ENCODE data around the gene GOLGA8K. TPM values are rescaled to one million over a fixed set of nuclear protein-coding genes. Genes with fewer than 3 reads are reported as not detected.
"Not testable (repeated sequence)": the region's sequence is repeated elsewhere in the genome, so short reads cannot be mapped to it uniquely, and the experiment has no call there.

GOLGA8K gene
- total RNA-seq, 1 experiment from 2014 or later, result 0.85 TPM

DNA sequence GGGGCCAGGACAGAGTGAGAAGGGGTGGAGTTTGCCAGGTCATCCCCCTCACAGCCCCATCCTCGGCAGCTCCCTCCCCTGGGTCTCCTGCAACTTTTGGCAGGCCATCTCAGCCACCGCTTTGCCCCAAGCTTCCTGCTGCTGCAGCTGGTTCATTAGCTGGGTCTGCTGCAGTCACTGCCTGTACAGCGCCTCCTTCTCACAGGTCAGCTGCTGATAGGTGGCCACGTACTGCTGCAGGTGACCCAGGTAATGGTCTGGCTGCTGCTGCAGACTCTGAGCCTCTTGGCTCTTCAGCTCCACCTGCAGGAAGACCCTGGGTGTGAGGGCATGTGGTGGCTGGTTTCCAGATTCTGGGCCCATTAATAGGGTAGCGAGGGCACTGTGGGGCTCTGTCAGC, 8.3 kb downstream of the GOLGA8K start:
- H2AFZ ChIP-seq (ENCODE audit: low read length); H3K18ac ChIP-seq (ENCODE audit: insufficient read length, low read depth, low read length); H2BK12ac ChIP-seq (ENCODE audit: insufficient read length, low read depth, low read length); H3K9me3 Mint-ChIP-seq; H4K20me1 ChIP-seq (ENCODE audit: control insufficient read depth, insufficient read depth, insufficient read length); H4K5ac ChIP-seq (ENCODE audit: insufficient read length, low read depth, low read length); H3K27me3 Mint-ChIP-seq (ENCODE audit: low read depth); H3K4ac ChIP-seq (ENCODE audit: low read depth, low read length); H3K23ac ChIP-seq (ENCODE audit: insufficient read length, low read depth, low read length); H4K91ac ChIP-seq (ENCODE audit: insufficient read length, low read depth, low read length); H3K36me3 Mint-ChIP-seq (ENCODE audit: insufficient read depth in 1 of 3, low read depth in 3 of 3); H3K4me1 Mint-ChIP-seq; H2BK20ac ChIP-seq (ENCODE audit: low read depth, low read length, poor library complexity, severe bottlenecking); H3T11ph ChIP-seq (ENCODE audit: low read length); H3K4me2 ChIP-seq (ENCODE audit: insufficient read depth, insufficient read length, low read length); H3K9ac ChIP-seq (ENCODE audit: extremely low read depth, insufficient read length, low read length); H3K27me3 ChIP-seq (ENCODE audit: insufficient read depth, low read length); H3K27ac ChIP-seq (ENCODE audit: insufficient read length, low read depth, low read length); H4K8ac ChIP-seq (replicated peaks; ENCODE audit: insufficient read length, low read depth, low read length); H2AK5ac ChIP-seq (ENCODE audit: insufficient read length, low read length); H3K27ac Mint-ChIP-seq; DNase-seq; H3K79me2 ChIP-seq (ENCODE audit: insufficient read depth, low read length); H3K4me1 ChIP-seq (ENCODE audit: insufficient read depth, low read length); H2BK120ac ChIP-seq (ENCODE audit: low read depth, low read length, poor library complexity, severe bottlenecking); H3K14ac ChIP-seq (ENCODE audit: insufficient read depth, low read length); H3K23me2 ChIP-seq (ENCODE audit: insufficient read length, low read depth, low read length, poor library complexity, severe bottlenecking); H3K79me1 ChIP-seq (ENCODE audit: insufficient read depth, low read depth, low read length, poor library complexity, severe bottlenecking); H3K9me3 ChIP-seq (ENCODE audit: control insufficient read depth, low read depth, low read length); H3K4me3 Mint-ChIP-seq; H2BK5ac ChIP-seq (ENCODE audit: insufficient read length, low read length); H3K56ac ChIP-seq (ENCODE audit: insufficient read length, low read depth, low read length); H2BK15ac ChIP-seq (ENCODE audit: low read depth, low read length): not testable (repeated sequence)
- WGBS (ENCODE audit: extremely low coverage, insufficient read length, low lambda C conversion rate), result no CpG with 5 or more reads among the region's 5 CpGs

DNA sequence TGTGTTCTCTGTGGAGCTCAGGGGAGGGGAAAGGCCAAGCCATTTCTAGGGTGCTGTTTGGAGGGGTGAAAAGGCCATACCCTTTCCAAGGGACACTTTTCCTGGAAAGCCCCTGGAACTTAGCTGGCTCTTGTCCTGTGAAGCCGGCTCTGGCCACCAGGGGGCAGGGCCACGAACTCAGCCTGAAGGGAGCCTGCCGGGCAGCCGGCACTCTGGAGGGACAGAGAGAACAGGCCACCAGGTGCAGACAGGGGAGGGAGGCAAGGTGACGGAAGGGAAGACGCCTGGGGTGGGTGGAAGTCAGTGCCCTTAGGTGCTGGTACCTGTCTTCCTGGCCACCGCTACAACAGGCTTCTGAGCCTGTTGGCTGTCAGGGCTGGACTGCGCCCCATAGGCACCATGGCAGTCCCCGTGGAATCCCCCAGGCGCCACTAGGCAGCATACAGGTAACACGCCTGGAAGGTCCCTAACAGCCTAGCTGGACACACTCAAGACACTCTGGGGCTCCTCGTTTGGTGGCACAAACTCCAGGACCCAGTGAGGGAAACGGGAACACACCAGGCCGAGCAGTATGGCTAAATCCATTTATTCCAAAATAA, 14.9 kb downstream of the GOLGA8K start:
- no CpG with 5 or more reads among the region's 14 CpGs for WGBS (ENCODE audit: extremely low coverage, insufficient read length, low lambda C conversion rate)
- H3K4me1 Mint-ChIP-seq; H3K27me3 Mint-ChIP-seq (ENCODE audit: low read depth): not testable (repeated sequence)

More for the DNA sequence above, 14.9 kb downstream of the GOLGA8K start:
- H3K27ac ChIP-seq (ENCODE audit: insufficient read length, low read depth, low read length); H3K4ac ChIP-seq (ENCODE audit: low read depth, low read length); H3K79me2 ChIP-seq (ENCODE audit: insufficient read depth, low read length); DNase-seq; H3K4me1 ChIP-seq (ENCODE audit: insufficient read depth, low read length); H3K27ac Mint-ChIP-seq; H3K79me1 ChIP-seq (ENCODE audit: insufficient read depth, low read depth, low read length, poor library complexity, severe bottlenecking); H3K36me3 Mint-ChIP-seq (ENCODE audit: insufficient read depth in 1 of 3, low read depth in 3 of 3); H2BK20ac ChIP-seq (ENCODE audit: low read depth, low read length, poor library complexity, severe bottlenecking); H2BK15ac ChIP-seq (ENCODE audit: low read depth, low read length); H3T11ph ChIP-seq (ENCODE audit: low read length); H3K23me2 ChIP-seq (ENCODE audit: insufficient read length, low read depth, low read length, poor library complexity, severe bottlenecking); H3K9me3 ChIP-seq (ENCODE audit: control insufficient read depth, low read depth, low read length); H3K4me2 ChIP-seq (ENCODE audit: insufficient read depth, insufficient read length, low read length); H3K23ac ChIP-seq (ENCODE audit: insufficient read length, low read depth, low read length); H2AFZ ChIP-seq (ENCODE audit: low read length); H4K20me1 ChIP-seq (ENCODE audit: control insufficient read depth, insufficient read depth, insufficient read length); H2BK120ac ChIP-seq (ENCODE audit: low read depth, low read length, poor library complexity, severe bottlenecking); H4K8ac ChIP-seq (replicated peaks; ENCODE audit: insufficient read length, low read depth, low read length); H4K5ac ChIP-seq (ENCODE audit: insufficient read length, low read depth, low read length); H3K27me3 ChIP-seq (ENCODE audit: insufficient read depth, low read length); H3K18ac ChIP-seq (ENCODE audit: insufficient read length, low read depth, low read length); H3K4me3 Mint-ChIP-seq; H3K56ac ChIP-seq (ENCODE audit: insufficient read length, low read depth, low read length); H2BK5ac ChIP-seq (ENCODE audit: insufficient read length, low read length); H2BK12ac ChIP-seq (ENCODE audit: insufficient read length, low read depth, low read length); H3K9me3 Mint-ChIP-seq; H4K91ac ChIP-seq (ENCODE audit: insufficient read length, low read depth, low read length); H3K14ac ChIP-seq (ENCODE audit: insufficient read depth, low read length); H2AK5ac ChIP-seq (ENCODE audit: insufficient read length, low read length); H3K9ac ChIP-seq (ENCODE audit: extremely low read depth, insufficient read length, low read length): not testable (repeated sequence)
